RWPE1 (cell line): ENCODE measurements around the gene RSPO1.

ENCODE experiments used
- CTCF ChIA-PET: fragments of 350-600 bp; sonication (Branson Sonifier 250); formaldehyde crosslinking; extraction: SDS; loops from one replicate; lab custom pipeline; 2021; lab: Yijun Ruan, JAX
- POLR2A ChIA-PET: fragments of 400-600 bp; formaldehyde crosslinking; extraction: SDS; loops from one replicate; lab custom pipeline; 2020; ENCODE audit warnings: antibody characterized with exemption; ENCODE audit not compliant: low non-redundant PET; lab: Yijun Ruan, JAX
- DNase-seq: peaks from one replicate; pipeline ENCODE4 v3.0.0; 2012; ENCODE audit warnings: low spot score
- H3K27ac ChIP-seq: fragments of 450-650 bp; 2 replicates; pipeline ENCODE4 v1.5.1; 2017
- CTCF ChIP-seq: fragments of 450-650 bp; conservative IDR thresholded peaks from 2 replicates; pipeline ENCODE4 v1.5.1; 2017; ENCODE audit warnings: low read depth, mild to moderate bottlenecking

The RSPO1 gene

GRCh38 chr1:37629726-37630425, 4.8 kb downstream of the RSPO1 start:
- no peak for DNase-seq
- no peak for TF ChIP-seq CTCF
- POLR2A ChIA-PET, result no interaction called here
- H3K27ac ChIP-seq, result no peak overlapping the region
- CTCF ChIA-PET, result interaction anchor here (0.7 kb wide), 2 partner anchors 27 to 1110 kb away, joined by 3 read pairs; no protein-coding TSS in a partner anchor

GRCh38 chr1:37629008-37629407, 5.7 kb downstream of the RSPO1 start:
- POLR2A ChIA-PET, result no interaction called here
- H3K27ac ChIP-seq, result no peak overlapping the region
- CTCF ChIA-PET, result interaction anchor here (0.7 kb wide), 1 partner anchor 26 kb away, joined by 3 read pairs; no protein-coding TSS in a partner anchor

GRCh38 chr1:37628026-37628556, 6.6 kb downstream of the RSPO1 start:
- DNase-seq, result no peak
- H3K27ac ChIP-seq, result no peak overlapping the region
- POLR2A ChIA-PET, result no interaction called here
- TF ChIP-seq CTCF, result no peak
- CTCF ChIA-PET, result no interaction called here

More at GRCh38 chr1:37629008-37629407, 5.7 kb downstream of the RSPO1 start:
- DNase-seq, result no peak
- no peak for TF ChIP-seq CTCF

GRCh38 chr1:37622131-37622530, 12.6 kb downstream of the RSPO1 start:
- POLR2A ChIA-PET, result no interaction called here

GRCh38 chr1:37621326-37621870, 13.3 kb downstream of the RSPO1 start:
- POLR2A ChIA-PET, result no interaction called here
- H3K27ac ChIP-seq, result no peak overlapping the region
- DNase-seq, result no peak
- CTCF ChIA-PET, result no interaction called here
- no peak for TF ChIP-seq CTCF

More at GRCh38 chr1:37622131-37622530, 12.6 kb downstream of the RSPO1 start:
- no peak for TF ChIP-seq CTCF
- CTCF ChIA-PET, result interaction anchor here (0.7 kb wide), 1 partner anchor 9 kb away, joined by 5 read pairs; no protein-coding TSS in a partner anchor
- no peak overlapping the region for H3K27ac ChIP-seq
- DNase-seq, result no peak

- no peak for DNase-seq
- H3K27ac ChIP-seq, result no peak overlapping the region
Observed at GRCh38 chr1:37620707-37621106, 14.0 kb downstream of the RSPO1 start.

More at GRCh38 chr1:37620707-37621106, 14.0 kb downstream of the RSPO1 start:
- POLR2A ChIA-PET, result no interaction called here
- no peak for TF ChIP-seq CTCF
- CTCF ChIA-PET, result no interaction called here
